ENCODE results near the gene ZNF146. TPM values are rescaled to one million over a fixed set of nuclear protein-coding genes. Genes with fewer than 3 reads are reported as not detected.

Gene ZNF146
- total and polyA plus RNA-seq, 4 donors = 13.6 to 101 (median 35.8) TPM

GRCh38 chr19:36259211-36259610 is 44.3 kb downstream of the ZNF146 start:
- Histone ChIP-seq H3K4me1 (ENCODE audit: control insufficient read depth in 5 of 5, insufficient read depth in 5 of 5, low read length in 5 of 5) (peaks cover 0 to 3% (median 0%) of the 10 kb centered on the region in 5 donors), H3K27me3 (ENCODE audit: control insufficient read depth in 3 of 3, insufficient read depth in 3 of 3, low read length in 2 of 3) (no peaks in the 10 kb centered on the region), H3K27ac (ENCODE audit: low read depth in 1 of 2, low read length in 1 of 2) (no peak overlapping the region), H3K4me3 (no peak overlapping the region), H3K36me3 (ENCODE audit: control insufficient read depth in 4 of 4, insufficient read depth in 4 of 4, low read length in 4 of 4) (no peaks in the 10 kb centered on the region), H3K9me3 (ENCODE audit: control insufficient read depth in 4 of 4, insufficient read depth in 3 of 4, low read length in 3 of 4) (peaks cover 0 to 41% (median 0%) of the 10 kb centered on the region in 4 donors), H3K9ac (ENCODE audit: insufficient read depth in 1 of 2, low read length in 2 of 2) (no peak overlapping the region)
- no peak for TF ChIP-seq CTCF (IDR thresholded peaks at IDR 0.05; ENCODE audit: control extremely low read depth, extremely low read depth)
- WGBS, 2 donors = 96 to 97% methylated on average over 20 of the region's 20 CpGs
- DNase-seq (no peak), ATAC-seq (ENCODE audit: insufficient read depth, low FRiP score) (no peak)

DNA sequence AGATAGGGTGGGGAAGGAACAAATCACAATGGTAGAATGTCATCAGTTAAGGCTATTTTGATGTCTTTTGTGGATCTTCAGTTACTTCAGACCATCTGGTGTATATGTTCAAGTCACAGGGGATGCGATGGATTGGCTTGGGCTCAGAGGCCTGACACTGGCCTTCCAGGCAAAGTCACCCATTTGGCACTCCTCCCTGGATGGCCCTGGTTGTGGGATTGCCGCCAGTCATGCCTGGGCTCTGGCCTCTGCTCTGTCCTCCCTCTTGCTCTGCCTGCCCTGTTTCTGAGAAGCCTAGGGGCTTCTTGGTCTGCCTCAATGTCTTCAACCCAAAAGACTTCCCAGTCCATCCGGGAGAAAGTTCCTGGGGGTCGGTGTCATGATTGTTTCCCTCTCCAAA is 50.2 kb downstream of the ZNF146 start:
- 96% methylated on average over 4 of the region's 4 CpGs for WGBS, 2 donors

DNA sequence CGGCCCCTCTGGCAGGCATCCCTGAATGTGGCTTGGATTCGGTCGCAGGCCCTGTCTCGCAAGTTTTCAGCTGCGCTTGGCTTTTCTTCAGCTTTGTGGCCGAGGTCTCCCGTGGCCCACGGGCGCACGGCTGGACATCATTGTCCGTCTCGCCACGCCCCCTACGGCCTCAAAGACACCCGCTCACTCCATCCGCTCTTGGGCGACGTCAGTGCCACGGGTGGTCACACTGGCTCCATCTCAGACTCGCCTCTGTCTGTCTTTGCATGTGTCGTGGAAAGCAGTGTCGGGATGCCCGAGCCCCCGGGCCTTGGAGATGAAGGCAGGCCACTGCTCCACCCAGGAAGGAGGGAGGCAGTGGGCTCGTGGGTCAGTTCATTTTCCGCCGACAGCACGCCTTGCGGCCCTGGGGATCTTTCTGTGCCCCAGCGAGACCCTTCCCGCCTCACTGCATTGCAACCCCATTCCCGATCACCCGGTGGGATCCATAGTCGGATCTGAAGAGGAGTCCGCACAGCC is 51.0 kb downstream of the ZNF146 start:
- H3K4me1 ChIP-seq (ENCODE audit: control insufficient read depth in 5 of 5, insufficient read depth in 5 of 5, low read length in 5 of 5) = no peaks in the 10 kb centered on the region
- no peak overlapping the region for H3K9ac ChIP-seq (ENCODE audit: insufficient read depth in 1 of 2, low read length in 2 of 2)
- no peak for DNase-seq
- no peaks in the 10 kb centered on the region for H3K27me3 ChIP-seq (ENCODE audit: control insufficient read depth in 3 of 3, insufficient read depth in 3 of 3, low read length in 2 of 3)
- no peak for ATAC-seq (ENCODE audit: insufficient read depth, low FRiP score)
- TF ChIP-seq CTCF (IDR thresholded peaks at IDR 0.05; ENCODE audit: control extremely low read depth, extremely low read depth) = no peak
- H3K27ac ChIP-seq (ENCODE audit: low read depth in 1 of 2, low read length in 1 of 2) = no peak overlapping the region
- 92 to 97% methylated on average over 35 of the region's 35 CpGs for WGBS, 2 donors
- H3K4me3 ChIP-seq = no peak overlapping the region
- H3K36me3 ChIP-seq (ENCODE audit: control insufficient read depth in 4 of 4, insufficient read depth in 4 of 4, low read length in 4 of 4) = no peaks in the 10 kb centered on the region
- peaks cover 0 to 27% (median 0%) of the 10 kb centered on the region in 4 donors for H3K9me3 ChIP-seq (ENCODE audit: control insufficient read depth in 4 of 4, insufficient read depth in 3 of 4, low read length in 3 of 4)

More for the DNA sequence above, 50.2 kb downstream of the ZNF146 start:
- no peak for TF ChIP-seq CTCF (IDR thresholded peaks at IDR 0.05; ENCODE audit: control extremely low read depth, extremely low read depth)
- H3K36me3 ChIP-seq (ENCODE audit: control insufficient read depth in 4 of 4, insufficient read depth in 4 of 4, low read length in 4 of 4) = no peaks in the 10 kb centered on the region
- H3K9me3 ChIP-seq (ENCODE audit: control insufficient read depth in 4 of 4, insufficient read depth in 3 of 4, low read length in 3 of 4) = peaks cover 0 to 27% (median 0%) of the 10 kb centered on the region in 4 donors
- DNase-seq = no peak
- no peak for ATAC-seq (ENCODE audit: insufficient read depth, low FRiP score)
- no peak overlapping the region for H3K27ac ChIP-seq (ENCODE audit: low read depth in 1 of 2, low read length in 1 of 2)
- no peaks in the 10 kb centered on the region for H3K27me3 ChIP-seq (ENCODE audit: control insufficient read depth in 3 of 3, insufficient read depth in 3 of 3, low read length in 2 of 3)
- no peak overlapping the region for H3K9ac ChIP-seq (ENCODE audit: insufficient read depth in 1 of 2, low read length in 2 of 2)
- H3K4me1 ChIP-seq (ENCODE audit: control insufficient read depth in 5 of 5, insufficient read depth in 5 of 5, low read length in 5 of 5) = no peaks in the 10 kb centered on the region
- no peak overlapping the region for H3K4me3 ChIP-seq

All from lung (tissue), 12 donors.